ENCODE data around the gene GMPPA.

GMPPA gene

DNA sequence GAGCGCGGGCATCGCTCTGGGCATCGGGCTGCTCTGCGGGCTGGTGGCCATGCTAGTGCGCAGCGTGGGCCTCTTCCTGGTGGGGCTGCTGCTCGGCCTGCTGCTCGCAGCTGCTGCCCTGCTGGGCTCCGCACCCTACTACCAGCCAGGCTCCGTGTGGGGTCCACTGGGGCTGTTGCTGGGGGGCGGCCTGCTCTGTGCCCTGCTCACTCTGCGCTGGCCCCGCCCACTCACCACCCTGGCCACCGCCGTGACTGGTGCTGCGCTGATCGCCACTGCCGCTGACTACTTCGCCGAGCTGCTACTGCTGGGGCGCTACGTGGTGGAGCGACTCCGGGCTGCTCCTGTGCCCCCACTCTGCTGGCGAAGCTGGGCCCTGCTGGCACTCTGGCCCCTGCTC lies 48.9 kb downstream of the GMPPA start:
- peaks cover 30% of the 10 kb centered on the region for H3K36me3 ChIP-seq (ENCODE audit: insufficient read depth, insufficient read length, low read length)
- H3K27me3 ChIP-seq (ENCODE audit: insufficient read depth, insufficient read length): peaks cover 59% of the 10 kb centered on the region
- TF ChIP-seq ZNF274 (IDR thresholded peaks at IDR 0.05; ENCODE audit: low read depth, low read length): no peak
- no peak for TF ChIP-seq YY1 (IDR thresholded peaks at IDR 0.05; ENCODE audit: insufficient read depth, insufficient read length)
- TF ChIP-seq SUZ12 (IDR thresholded peaks at IDR 0.05; ENCODE audit: extremely low read depth, insufficient read depth, insufficient read length): no peak
- H3K9me3 ChIP-seq (ENCODE audit: insufficient read depth, low read length): no peaks in the 10 kb centered on the region
- H3K9ac ChIP-seq (ENCODE audit: insufficient read length, low read depth): no peak overlapping the region
- no peak overlapping the region for H3K4me3 ChIP-seq (ENCODE audit: insufficient read length, low read depth)
- no peak for DNase-seq (ENCODE audit: low read depth, low spot score)
- peaks cover 9% of the 10 kb centered on the region for H3K4me1 ChIP-seq (ENCODE audit: insufficient read depth, insufficient read length)

DNA sequence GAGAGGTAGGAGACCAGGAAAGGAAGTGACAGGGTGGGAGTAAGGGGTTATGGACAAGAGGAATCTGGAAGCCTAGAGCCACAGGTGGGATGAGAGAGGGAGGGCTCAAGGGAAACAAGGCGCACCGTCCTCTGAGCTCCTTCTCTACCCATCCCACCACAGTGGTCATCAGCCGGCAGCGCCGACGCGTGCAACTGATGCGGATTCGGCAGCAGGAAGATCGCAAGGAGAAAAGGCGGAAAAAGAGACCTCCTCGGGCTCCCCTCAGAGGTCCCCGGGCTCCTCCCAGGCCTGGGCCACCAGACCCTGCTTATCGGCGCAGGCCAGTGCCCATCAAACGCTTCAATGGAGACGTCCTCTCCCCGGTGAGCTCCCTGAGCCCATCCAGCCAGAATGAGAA lies 50.3 kb downstream of the GMPPA start:
- H3K4me1 ChIP-seq (ENCODE audit: insufficient read depth, insufficient read length): peaks cover 17% of the 10 kb centered on the region
- peaks cover 32% of the 10 kb centered on the region for H3K36me3 ChIP-seq (ENCODE audit: insufficient read depth, insufficient read length, low read length)
- no peak for DNase-seq (ENCODE audit: low read depth, low spot score)
- H3K9ac ChIP-seq (ENCODE audit: insufficient read length, low read depth): no peak overlapping the region
- no peak overlapping the region for H3K4me3 ChIP-seq (ENCODE audit: insufficient read length, low read depth)
- H3K9me3 ChIP-seq (ENCODE audit: insufficient read depth, low read length): no peaks in the 10 kb centered on the region
- peaks cover 68% of the 10 kb centered on the region for H3K27me3 ChIP-seq (ENCODE audit: insufficient read depth, insufficient read length)
- TF ChIP-seq SUZ12 (IDR thresholded peaks at IDR 0.05; ENCODE audit: extremely low read depth, insufficient read depth, insufficient read length): no peak
- TF ChIP-seq ZNF274 (IDR thresholded peaks at IDR 0.05; ENCODE audit: low read depth, low read length): no peak

DNA sequence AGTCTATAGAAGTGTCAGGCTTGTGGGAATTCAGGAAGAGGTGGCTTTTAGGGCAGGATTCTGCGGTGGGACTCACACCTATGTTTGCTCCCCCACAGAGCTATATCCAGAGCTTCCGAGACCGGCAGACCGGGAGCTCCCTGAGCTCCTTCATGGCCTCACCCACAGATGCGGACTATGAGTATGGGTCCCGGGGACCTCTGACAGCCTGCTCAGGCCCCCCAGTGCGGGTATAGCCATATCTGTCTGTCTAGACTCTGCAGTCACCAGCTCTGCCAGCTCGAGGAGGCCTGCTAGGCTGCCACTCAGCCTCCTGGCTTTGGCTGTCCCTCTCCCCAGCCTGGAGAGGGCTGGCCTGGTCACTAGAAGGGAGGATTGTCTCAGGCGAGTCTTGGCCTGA lies 50.9 kb downstream of the GMPPA start:
- no peak overlapping the region for H3K4me3 ChIP-seq (ENCODE audit: insufficient read length, low read depth)
- no peak for DNase-seq (ENCODE audit: low read depth, low spot score)
- H3K9ac ChIP-seq (ENCODE audit: insufficient read length, low read depth): no peak overlapping the region

DNA sequence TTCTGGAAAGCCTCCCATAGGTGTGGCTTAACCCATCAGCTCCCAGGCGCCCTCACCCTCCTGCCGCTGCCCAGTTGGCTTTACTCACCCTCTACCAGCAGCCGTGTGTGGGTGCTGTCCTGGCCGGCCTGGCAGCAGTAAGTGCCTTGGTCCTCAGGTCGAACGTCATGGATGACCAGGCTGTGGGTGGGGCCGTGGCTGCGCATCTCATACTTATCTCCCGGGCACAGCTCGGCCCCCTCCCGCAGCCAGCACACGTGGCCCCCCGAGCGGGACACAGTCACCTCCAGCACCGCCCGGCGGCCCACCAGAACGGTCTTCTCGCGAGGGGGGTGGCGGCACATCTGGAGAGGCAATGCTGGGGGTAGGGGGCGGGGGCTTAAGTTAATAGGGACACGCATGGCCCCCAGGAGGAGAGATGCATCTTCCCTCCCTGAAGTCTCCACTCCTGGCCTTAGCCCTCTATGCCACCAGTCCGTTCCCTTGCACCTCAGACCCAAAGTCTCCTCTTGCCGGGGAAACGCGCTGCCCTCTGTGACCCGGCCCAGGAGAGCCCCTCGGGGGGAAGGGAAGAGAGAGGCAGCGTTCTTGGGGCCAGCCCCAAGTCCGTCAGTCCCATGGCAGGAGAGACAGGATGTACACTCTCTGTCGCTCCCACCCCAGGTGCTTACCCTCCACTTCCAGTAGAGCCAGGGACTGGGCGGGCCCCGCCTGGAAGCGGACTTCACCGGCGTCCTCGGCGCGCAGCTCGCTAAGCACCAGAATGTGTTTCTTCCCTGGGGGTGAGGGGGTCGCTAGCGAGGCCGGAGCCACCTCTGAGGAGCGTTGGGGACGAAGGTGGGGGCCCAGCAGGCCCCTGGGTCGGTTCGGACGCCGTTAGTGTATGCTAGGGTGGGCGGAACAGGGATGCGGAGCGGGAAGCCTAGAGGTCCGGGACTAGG lies 53.0 kb downstream of the GMPPA start:
- Histone ChIP-seq H3K36me3 (ENCODE audit: insufficient read depth, insufficient read length, low read length) (peaks cover 58% of the 10 kb centered on the region), H3K27me3 (ENCODE audit: insufficient read depth, insufficient read length) (peaks cover 43% of the 10 kb centered on the region), H3K4me3 (ENCODE audit: insufficient read length, low read depth) (peak overlapping the region; percentile 69), H3K4me1 (ENCODE audit: insufficient read depth, insufficient read length) (peaks cover 14% of the 10 kb centered on the region), H3K9ac (ENCODE audit: insufficient read length, low read depth) (peak overlapping the region; percentile 81), H3K9me3 (ENCODE audit: insufficient read depth, low read length) (no peaks in the 10 kb centered on the region)
- peak; percentile 62 for DNase-seq (ENCODE audit: low read depth, low spot score)
- TF ChIP-seq ZNF274 (IDR thresholded peaks at IDR 0.05; ENCODE audit: low read depth, low read length): no peak
- TF ChIP-seq SUZ12 (IDR thresholded peaks at IDR 0.05; ENCODE audit: extremely low read depth, insufficient read depth, insufficient read length): no peak
- TF ChIP-seq YY1 (IDR thresholded peaks at IDR 0.05; ENCODE audit: insufficient read depth, insufficient read length): no peak

More for the DNA sequence above, 50.9 kb downstream of the GMPPA start:
- H3K9me3 ChIP-seq (ENCODE audit: insufficient read depth, low read length): no peaks in the 10 kb centered on the region
- H3K27me3 ChIP-seq (ENCODE audit: insufficient read depth, insufficient read length): peaks cover 62% of the 10 kb centered on the region
- peaks cover 14% of the 10 kb centered on the region for H3K4me1 ChIP-seq (ENCODE audit: insufficient read depth, insufficient read length)
- H3K36me3 ChIP-seq (ENCODE audit: insufficient read depth, insufficient read length, low read length): peaks cover 38% of the 10 kb centered on the region
- TF ChIP-seq YY1 (IDR thresholded peaks at IDR 0.05; ENCODE audit: insufficient read depth, insufficient read length) (no peak), ZNF274 (IDR thresholded peaks at IDR 0.05; ENCODE audit: low read depth, low read length) (no peak), SUZ12 (IDR thresholded peaks at IDR 0.05; ENCODE audit: extremely low read depth, insufficient read depth, insufficient read length) (no peak)

DNA sequence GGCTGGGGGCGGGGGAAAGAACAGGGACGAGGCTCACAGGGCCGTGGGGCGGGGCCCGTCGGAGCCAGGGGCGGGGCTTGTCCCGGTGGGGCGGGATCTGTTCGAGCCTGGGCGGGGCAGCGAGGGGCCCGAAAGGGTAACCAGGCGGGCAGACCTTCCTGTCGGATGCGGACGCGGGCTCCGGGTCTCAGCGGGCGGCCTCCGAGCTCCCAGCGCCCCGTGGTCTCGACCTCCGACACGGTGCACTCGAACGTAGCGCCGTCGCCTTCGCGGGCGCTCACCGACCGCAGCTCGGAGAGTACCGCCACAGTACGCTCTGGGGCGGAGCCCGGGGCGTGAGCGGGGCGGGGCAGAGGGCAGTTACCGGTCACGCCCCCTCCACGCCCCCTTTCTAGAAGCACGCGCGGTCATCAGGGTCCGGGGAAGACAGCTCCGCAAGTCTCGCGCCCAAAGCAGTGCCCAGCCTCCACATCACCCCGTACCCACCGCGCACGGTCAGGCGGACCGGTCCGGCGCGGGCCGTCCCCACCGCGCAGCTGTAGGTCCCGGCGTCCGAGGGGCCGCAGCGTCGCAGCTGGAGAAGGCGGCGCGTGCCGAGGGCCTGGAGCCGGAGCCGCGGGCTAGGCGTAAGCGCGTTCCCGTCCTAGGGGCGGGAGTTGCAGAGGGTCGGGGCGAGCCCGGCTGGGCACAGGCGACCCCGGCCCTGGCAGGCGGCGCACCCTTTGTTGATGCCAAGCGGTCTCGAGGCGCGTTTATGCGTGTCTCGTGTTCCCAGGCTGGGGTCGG lies 53.9 kb downstream of the GMPPA start:
- peaks cover 14% of the 10 kb centered on the region for H3K4me1 ChIP-seq (ENCODE audit: insufficient read depth, insufficient read length)
- H3K27me3 ChIP-seq (ENCODE audit: insufficient read depth, insufficient read length): peaks cover 41% of the 10 kb centered on the region
- H3K9ac ChIP-seq (ENCODE audit: insufficient read length, low read depth): peak overlapping the region; percentile 78
- peak; percentile 75 for DNase-seq (ENCODE audit: low read depth, low spot score)
- H3K9me3 ChIP-seq (ENCODE audit: insufficient read depth, low read length): no peaks in the 10 kb centered on the region
- H3K36me3 ChIP-seq (ENCODE audit: insufficient read depth, insufficient read length, low read length): peaks cover 61% of the 10 kb centered on the region
- no peak for TF ChIP-seq ZNF274 (IDR thresholded peaks at IDR 0.05; ENCODE audit: low read depth, low read length)
- TF ChIP-seq SUZ12 (IDR thresholded peaks at IDR 0.05; ENCODE audit: extremely low read depth, insufficient read depth, insufficient read length): no peak
- TF ChIP-seq YY1 (IDR thresholded peaks at IDR 0.05; ENCODE audit: insufficient read depth, insufficient read length): no peak
- peak overlapping the region; percentile 69 for H3K4me3 ChIP-seq (ENCODE audit: insufficient read length, low read depth)

DNA sequence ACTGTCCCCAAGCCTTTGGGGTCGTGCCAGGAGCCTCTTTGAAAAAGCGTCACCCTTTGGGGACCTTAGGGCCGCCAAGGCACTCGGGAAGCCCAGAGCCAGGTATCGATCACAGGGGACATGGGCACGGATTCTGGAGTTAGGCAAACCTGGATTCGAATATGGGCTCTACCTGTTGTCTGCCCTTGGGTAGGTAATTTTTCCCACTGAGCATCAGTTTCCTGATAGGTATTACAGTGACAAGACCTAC lies 54.4 kb downstream of the GMPPA start:
- Histone ChIP-seq H3K27me3 (ENCODE audit: insufficient read depth, insufficient read length) (peaks cover 41% of the 10 kb centered on the region), H3K4me1 (ENCODE audit: insufficient read depth, insufficient read length) (peaks cover 14% of the 10 kb centered on the region), H3K36me3 (ENCODE audit: insufficient read depth, insufficient read length, low read length) (peaks cover 61% of the 10 kb centered on the region), H3K4me3 (ENCODE audit: insufficient read length, low read depth) (peak overlapping the region; percentile 69), H3K9ac (ENCODE audit: insufficient read length, low read depth) (peak overlapping the region; percentile 78), H3K9me3 (ENCODE audit: insufficient read depth, low read length) (no peaks in the 10 kb centered on the region)
- no peak for DNase-seq (ENCODE audit: low read depth, low spot score)
- TF ChIP-seq ZNF274 (IDR thresholded peaks at IDR 0.05; ENCODE audit: low read depth, low read length): no peak
- TF ChIP-seq YY1 (IDR thresholded peaks at IDR 0.05; ENCODE audit: insufficient read depth, insufficient read length): no peak
- no peak for TF ChIP-seq SUZ12 (IDR thresholded peaks at IDR 0.05; ENCODE audit: extremely low read depth, insufficient read depth, insufficient read length)

DNA sequence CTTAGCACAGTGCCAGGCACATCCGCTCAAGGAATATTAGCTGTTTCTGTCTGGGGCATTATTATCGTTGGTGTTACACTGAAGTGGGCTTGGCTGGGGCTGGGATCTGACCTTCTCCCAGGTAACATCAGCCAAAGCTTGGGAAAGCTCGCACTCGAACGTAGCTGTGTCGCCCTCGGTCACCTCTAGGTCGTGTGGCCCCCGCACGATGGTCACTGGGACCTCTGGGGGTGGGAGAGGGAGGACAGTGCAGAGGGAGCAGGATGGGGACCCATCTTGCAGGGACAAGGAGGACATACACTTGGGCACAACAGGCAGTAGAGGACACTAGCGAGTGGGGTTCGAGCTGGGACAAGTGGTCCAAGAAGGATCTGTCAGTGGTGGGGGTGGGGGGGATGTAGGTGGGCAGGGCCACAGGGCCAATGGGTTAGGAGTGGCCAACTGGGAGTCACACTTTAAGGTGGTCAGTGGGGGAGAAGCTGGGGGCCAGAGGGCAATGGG lies 54.8 kb downstream of the GMPPA start:
- Histone ChIP-seq H3K27me3 (ENCODE audit: insufficient read depth, insufficient read length) (peaks cover 39% of the 10 kb centered on the region), H3K36me3 (ENCODE audit: insufficient read depth, insufficient read length, low read length) (peaks cover 61% of the 10 kb centered on the region), H3K9me3 (ENCODE audit: insufficient read depth, low read length) (no peaks in the 10 kb centered on the region), H3K9ac (ENCODE audit: insufficient read length, low read depth) (no peak overlapping the region), H3K4me3 (ENCODE audit: insufficient read length, low read depth) (no peak overlapping the region), H3K4me1 (ENCODE audit: insufficient read depth, insufficient read length) (peaks cover 14% of the 10 kb centered on the region)
- TF ChIP-seq SUZ12 (IDR thresholded peaks at IDR 0.05; ENCODE audit: extremely low read depth, insufficient read depth, insufficient read length) (no peak), YY1 (IDR thresholded peaks at IDR 0.05; ENCODE audit: insufficient read depth, insufficient read length) (no peak), ZNF274 (IDR thresholded peaks at IDR 0.05; ENCODE audit: low read depth, low read length) (no peak)
- no peak for DNase-seq (ENCODE audit: low read depth, low spot score)
